H1 (cell line): Measurements from ENCODE around the gene TRPM6. TPM values are rescaled to one million over a fixed set of nuclear protein-coding genes. Genes with fewer than 3 reads are reported as not detected.

Experiments
- CTCF ChIA-PET: fragments of 300-600 bp; sonication (Branson Sonifier 250); formaldehyde crosslinking; loops from one replicate; lab custom pipeline; 2021; ENCODE audit not compliant: partially characterized antibody; lab: Charles Lee
- POLR2A ChIA-PET: fragments of 300-600 bp; sonication (Branson Sonifier 250); formaldehyde crosslinking; loops from one replicate; lab custom pipeline; 2021; ENCODE audit warnings: inconsistent platforms; ENCODE audit not compliant: partially characterized antibody; lab: Charles Lee
- DNase-seq, 2 experiments: peaks; one replicate each; pipeline versions ENCODE4 v3.0.0 to v3.0.0-alpha.2; 2010 to 2022; ENCODE audit warnings: low spot score in 2 of 2, low read depth in 1 of 2, mixed read lengths in 1 of 2
- FAIRE-seq: peaks from 2 replicates; lab custom pipeline; 2011; peaks lifted over from hg19 to GRCh38; lab: Jason Lieb, UNC
- H2AFZ ChIP-seq: 2 replicates; pipeline ENCODE4 v1.8.1; 2012; ENCODE audit warnings: low read length, inconsistent platforms
- H2AK5ac ChIP-seq: 2 replicates; pipeline ENCODE4 v1.6.1; 2013; ENCODE audit warnings: low read depth, low read length
- H2BK120ac ChIP-seq: replicated peaks from 2 replicates; pipeline ENCODE3; 2013; ENCODE audit warnings: low read depth, low read length, inconsistent platforms
- H2BK12ac ChIP-seq: 2 replicates; pipeline ENCODE4 v1.6.1; 2013; ENCODE audit warnings: low read depth, low read length
- H2BK15ac ChIP-seq: 2 replicates; pipeline ENCODE4 v1.6.1; 2013; ENCODE audit warnings: low read length
- H2BK20ac ChIP-seq: 2 replicates; pipeline ENCODE4 v1.6.1; 2013; ENCODE audit warnings: low read length
- H2BK5ac ChIP-seq: 2 replicates; pipeline ENCODE4 v1.6.1; 2013; ENCODE audit warnings: low read depth, low read length
- H3K14ac ChIP-seq: 2 replicates; pipeline ENCODE4 v1.6.1; 2013; ENCODE audit warnings: inconsistent platforms; ENCODE audit not compliant: insufficient read length
- H3K18ac ChIP-seq: 2 replicates; pipeline ENCODE4 v1.6.1; 2013; ENCODE audit warnings: low read length; ENCODE audit errors: extremely low read depth
- H3K23ac ChIP-seq: 2 replicates; pipeline ENCODE4 v1.6.1; 2013; ENCODE audit warnings: inconsistent platforms; ENCODE audit not compliant: insufficient read length
- H3K23me2 ChIP-seq: 2 replicates; pipeline ENCODE4 v1.6.1; 2013; ENCODE audit warnings: low read depth, low read length
- H3K27ac ChIP-seq: 2 replicates; pipeline ENCODE4 v1.6.1; 2011; ENCODE audit warnings: low read depth, low read length, inconsistent platforms
- H3K27me3 ChIP-seq, 4 experiments: replicated peaks in 1 of 4; 1 replicate in 1 of 4; 2 replicates in 3 of 4; pipeline versions ENCODE4 v1.6.1 to v1.8.1; 2011 to 2013; ENCODE audit warnings: low read length in 3 of 4, mild to moderate bottlenecking in 3 of 4, inconsistent platforms in 2 of 4, mixed read lengths in 2 of 4, moderate library complexity in 1 of 4; ENCODE audit not compliant: control insufficient read depth in 3 of 4, insufficient read depth in 3 of 4; ENCODE audit errors: extremely low read depth in 1 of 4
- H3K36me3 ChIP-seq, 4 experiments: 2 replicates each; pipeline versions ENCODE4 v1.6.1 to v1.8.1; 2011 to 2013; ENCODE audit warnings: mild to moderate bottlenecking in 4 of 4, low read length in 3 of 4, moderate library complexity in 2 of 4, control low read depth in 1 of 4, inconsistent platforms in 1 of 4; ENCODE audit not compliant: insufficient read depth in 4 of 4, control insufficient read depth in 2 of 4
- H3K4ac ChIP-seq: replicated peaks from 2 replicates; pipeline ENCODE3; 2013; ENCODE audit warnings: low read length, low read depth, mixed read lengths, inconsistent platforms; ENCODE audit not compliant: insufficient read length
- H3K4me1 ChIP-seq, 4 experiments: replicated peaks in 1 of 4; 1 replicate in 1 of 4; 2 replicates in 3 of 4; pipeline versions ENCODE4 v1.6.1 to v1.8.1; 2011 to 2013; ENCODE audit warnings: low read length in 3 of 4, inconsistent platforms in 2 of 4, mixed read lengths in 1 of 4; ENCODE audit not compliant: insufficient read depth in 4 of 4, control insufficient read depth in 3 of 4
- H3K4me2 ChIP-seq, 2 experiments: 2 replicates each; pipeline versions ENCODE4 v1.6.1 to v1.8.1; 2011 to 2013; ENCODE audit warnings: low read depth in 2 of 2, low read length in 2 of 2, control low read depth in 1 of 2, inconsistent platforms in 1 of 2, mild to moderate bottlenecking in 1 of 2; ENCODE audit not compliant: insufficient read depth in 1 of 2
- H3K4me3 ChIP-seq, 4 experiments: fragments of 200-600, 300-600 bp in 1 of 4; sonication (generic), shearing (Covaris generic), sonication (Bioruptor Twin) in 1 of 4; 2 replicates each; pipeline versions ENCODE4 v1.5.1 to v1.8.1; 2011 to 2016; ENCODE audit warnings: low read length in 4 of 4, low read depth in 3 of 4, control low read depth in 2 of 4, inconsistent platforms in 2 of 4, mild to moderate bottlenecking in 2 of 4, mixed read lengths in 1 of 4, moderate library complexity in 1 of 4; ENCODE audit not compliant: insufficient read depth in 2 of 4; ENCODE audit errors: extremely low read depth in 1 of 4
- H3K56ac ChIP-seq: replicated peaks from 2 replicates; pipeline ENCODE3; 2013; ENCODE audit warnings: low read depth, mild to moderate bottlenecking, mixed read lengths, low read length, inconsistent platforms; ENCODE audit not compliant: insufficient read length
- H3K79me1 ChIP-seq: 2 replicates; pipeline ENCODE4 v1.6.1; 2013; ENCODE audit warnings: low read depth, low read length, control low read depth
- H3K79me2 ChIP-seq, 2 experiments: 2 replicates each; pipeline versions ENCODE4 v1.6.1 to v1.8.1; 2012 to 2013; ENCODE audit warnings: low read length in 2 of 2, mild to moderate bottlenecking in 2 of 2, inconsistent platforms in 1 of 2; ENCODE audit not compliant: insufficient read depth in 2 of 2, control insufficient read depth in 1 of 2
- H3K9ac ChIP-seq, 4 experiments: replicated peaks in 1 of 4; 1 replicate in 1 of 4; 2 replicates in 3 of 4; pipeline versions ENCODE4 v1.6.1 to v1.8.1; 2011 to 2013; ENCODE audit warnings: low read depth in 3 of 4, low read length in 3 of 4, control low read depth in 2 of 4, mild to moderate bottlenecking in 2 of 4, moderate library complexity in 2 of 4, inconsistent platforms in 1 of 4; ENCODE audit errors: extremely low read depth in 1 of 4
- H3K9me3 ChIP-seq, 2 experiments: 2 replicates each; pipeline versions ENCODE4 v1.6.1 to v1.8.1; 2012 to 2013; ENCODE audit warnings: mild to moderate bottlenecking in 2 of 2, moderate library complexity in 2 of 2, control low read depth in 1 of 2, inconsistent platforms in 1 of 2, low read depth in 1 of 2, low read length in 1 of 2, mixed read lengths in 1 of 2; ENCODE audit not compliant: insufficient read depth in 2 of 2
- H4K20me1 ChIP-seq, 2 experiments: replicated peaks in 1 of 2; 2 replicates each; pipeline versions ENCODE3 to v1.8.1; 2011 to 2013; ENCODE audit warnings: inconsistent platforms in 2 of 2, low read length in 2 of 2, mild to moderate bottlenecking in 1 of 2; ENCODE audit not compliant: insufficient read depth in 2 of 2, control insufficient read depth in 1 of 2
- H4K5ac ChIP-seq: 2 replicates; pipeline ENCODE4 v1.6.1; 2013; ENCODE audit warnings: low read length, low read depth, mixed read lengths, inconsistent platforms; ENCODE audit not compliant: insufficient read length
- H4K8ac ChIP-seq: 2 replicates; pipeline ENCODE4 v1.8.0; 2013; ENCODE audit warnings: mild to moderate bottlenecking, moderate library complexity, low read length, inconsistent platforms; ENCODE audit not compliant: insufficient read depth; ENCODE audit errors: extremely low read depth
- H4K91ac ChIP-seq: replicated peaks from 2 replicates; pipeline ENCODE3; 2013; ENCODE audit warnings: low read length, mixed read lengths, inconsistent platforms; ENCODE audit not compliant: insufficient read length
- ATF3 ChIP-seq: IDR thresholded peaks from 2 replicates; pipeline ENCODE4 v1.6.1; 2011; ENCODE audit warnings: low read depth, mild to moderate bottlenecking, low read length; ENCODE audit not compliant: insufficient read depth
- BCL11A ChIP-seq, 2 experiments: IDR thresholded peaks; one replicate each; pipeline ENCODE4 v1.6.1; 2011; ENCODE audit warnings: low read depth in 2 of 2, low read length in 2 of 2, mild to moderate bottlenecking in 2 of 2
- EZH2 ChIP-seq: fragments of 200-600 bp; sonication (generic); IDR thresholded peaks from 2 replicates; pipeline ENCODE4 v1.7.1; 2012; ENCODE audit warnings: low read depth, mild to moderate bottlenecking, moderate library complexity, low read length, inconsistent platforms; ENCODE audit not compliant: severe bottlenecking
- GTF2F1 ChIP-seq: IDR thresholded peaks from 2 replicates; pipeline ENCODE4 v1.6.1; 2012; ENCODE audit warnings: low read depth, low read length, improper control_type of control experiment, borderline replicate concordance
- KDM1A ChIP-seq: fragments of 200-600, 300-600 bp; sonication (generic); IDR thresholded peaks from 2 replicates; pipeline ENCODE4 v1.7.1; 2016; ENCODE audit warnings: mild to moderate bottlenecking, low read length, borderline replicate concordance
- KDM4A ChIP-seq: IDR thresholded peaks from one replicate; pipeline ENCODE4 v1.7.1; 2012; ENCODE audit warnings: low read depth, mild to moderate bottlenecking, moderate library complexity, low read length, inconsistent platforms; ENCODE audit not compliant: severe bottlenecking
- PHF8 ChIP-seq: fragments of 200-600 bp; sonication (generic); conservative IDR thresholded peaks from 2 replicates; pipeline ENCODE4 v1.7.1; 2012; ENCODE audit warnings: low read depth, mild to moderate bottlenecking, inconsistent platforms, low read length, moderate library complexity
- RAD21 ChIP-seq, 2 experiments: IDR thresholded peaks in 1 of 2; conservative IDR thresholded peaks in 1 of 2; 2 replicates each; pipeline ENCODE4 v1.6.1; 2011; ENCODE audit warnings: low read depth in 2 of 2, low read length in 2 of 2, improper control_type of control experiment in 1 of 2, inconsistent platforms in 1 of 2, mild to moderate bottlenecking in 1 of 2, moderate library complexity in 1 of 2
- RFX5 ChIP-seq: IDR thresholded peaks from 2 replicates; pipeline ENCODE4 v1.6.1; 2011; ENCODE audit warnings: low read depth, low read length, improper control_type of control experiment, borderline replicate concordance
- SAP30 ChIP-seq: fragments of 300-600 bp; sonication (generic); IDR thresholded peaks from 2 replicates; pipeline ENCODE4 v1.7.1; 2012; ENCODE audit warnings: low read length, moderate library complexity, mild to moderate bottlenecking, inconsistent platforms; ENCODE audit not compliant: insufficient read depth, insufficient replicate concordance
- SRF ChIP-seq: IDR thresholded peaks from 2 replicates; pipeline ENCODE4 v1.6.1; 2011; ENCODE audit warnings: mild to moderate bottlenecking, low read depth, low read length, moderate library complexity
- TCF12 ChIP-seq: IDR thresholded peaks from 2 replicates; pipeline ENCODE4 v1.6.1; 2011; ENCODE audit warnings: low read depth, mild to moderate bottlenecking, low read length
- ZNF274 ChIP-seq: IDR thresholded peaks from 2 replicates; pipeline ENCODE4 v1.7.0; 2012; ENCODE audit warnings: low read length, borderline replicate concordance; ENCODE audit errors: extremely low read depth
- WGBS, 2 experiments: shearing (Covaris generic) in 1 of 2; methylation state at CpG; one replicate each; pipeline versions ENCODE4 v1.1.6 to v1.1.7; 2013 to 2015; ENCODE audit warnings: low lambda C conversion rate in 2 of 2, mixed read lengths in 2 of 2, inconsistent platforms in 1 of 2, low coverage in 1 of 2, missing lambda C conversion rate in 1 of 2; ENCODE audit not compliant: insufficient replicate concordance in 2 of 2, insufficient coverage in 1 of 2, insufficient read length in 1 of 2; ENCODE audit errors: extremely low coverage in 1 of 2, missing lambda C conversion rate in 1 of 2; 5-methylcytosine and 5-hydroxymethylcytosine counted together
- polyA plus RNA-seq, 7 experiments: library from polyadenylated mRNA; depleted of rRNA in 3 of 7; stranded (reverse) in 5 of 7; unstranded in 2 of 7; fragments of >200 nt in 5 of 7; fragments of 200-250 nt in 2 of 7; gene quantifications; 1 replicate in 5 of 7; 2 replicates in 1 of 7; 4 replicates in 1 of 7; pipeline versions ENCODE4 v1.2.1 to v1.2.3, GENCODE V29; 2011 to 2013; ENCODE audit warnings: missing spikeins in 2 of 7, mixed read lengths in 2 of 7
- total RNA-seq: library from RNA; stranded (reverse); fragmentation: NEBNext Ultra II Directional; extraction: Animal tissue kit (Norgen Biotek cat#: 25700); gene quantifications from 2 replicates; pipeline ENCODE4 v1.2.1, GENCODE V29; 2021

The TRPM6 gene
- total and polyA plus RNA-seq, 2 of the 8 experiments (the other 6 are each of a cell fraction or from before 2014, with no cell fraction given), result 0.45 to 1.5 TPM

- Histone ChIP-seq H4K91ac (no peak overlapping the region), H3K56ac (no peak overlapping the region), H2BK12ac (no peak overlapping the region), H2AFZ (no peak overlapping the region), H3K23ac (no peak overlapping the region), H3K4me1 (no peaks in the 10 kb centered on the region), H2BK120ac (no peak overlapping the region), H3K18ac (no peak overlapping the region), H3K9me3 (no peaks in the 10 kb centered on the region), H3K4ac (no peak overlapping the region), H3K36me3 (no peaks in the 10 kb centered on the region), H3K27ac (no peak overlapping the region), H3K4me3 (no peak overlapping the region), H3K23me2 (no peaks in the 10 kb centered on the region), H2BK5ac (no peak overlapping the region), H3K79me2 (no peaks in the 10 kb centered on the region), H2AK5ac (no peak overlapping the region), H3K14ac (no peak overlapping the region), H3K79me1 (no peaks in the 10 kb centered on the region), H3K9ac (no peak overlapping the region), H4K20me1 (no peaks in the 10 kb centered on the region), H3K27me3 (no peaks in the 10 kb centered on the region), H4K5ac (no peak overlapping the region), H4K8ac (no peak overlapping the region), H2BK20ac (no peak overlapping the region), H3K4me2 (no peak overlapping the region), H2BK15ac (no peak overlapping the region)
- POLR2A ChIA-PET, result no interaction called here
- 80% methylated on average over 1 of the region's 1 CpG; no CpG with 5 or more reads in 1 of the 2 experiments for WGBS, 2 experiments
- DNase-seq, result no peak
- no peak for FAIRE-seq
- CTCF ChIA-PET, result no interaction called here
- TF ChIP-seq TCF12 (no peak), SRF (no peak), SAP30 (no peak), RFX5 (no peak), ZNF274 (no peak), BCL11A (IDR thresholded peaks at IDR 0.05; ENCODE audit: low read depth in 2 of 2, low read length in 2 of 2) (no peak), KDM1A (no peak), EZH2 (no peak), ATF3 (no peak), RAD21 (IDR thresholded peaks at IDR 0.05 in 1 of 2, conservative IDR thresholded peaks at IDR 0.05 in 1 of 2; ENCODE audit: low read depth in 2 of 2, low read length in 2 of 2) (no peak), PHF8 (no peak), GTF2F1 (no peak), KDM4A (no peak)
Observed at GRCh38 chr9:74875656-74876055, 12.1 kb downstream of the TRPM6 start.
